Heart left ventricle (tissue), 16 donors: ENCODE results near the gene C16orf89. TPM values are rescaled to one million over a fixed set of nuclear protein-coding genes. Genes with fewer than 3 reads are reported as not detected.
A peak's percentile ranks its signal among the peaks of the same experiment; 100 is the strongest.
"Not testable (repeated sequence)": the region's sequence is repeated elsewhere in the genome, so short reads cannot be mapped to it uniquely, and the experiment has no call there.

Experiments
- ATAC-seq, 4 donors: fragments of 200-7000 bp; cut with Tn5 transposase; one replicate each; pipeline ENCODE4 v1.9.1; 2020 to 2022; ENCODE audit warnings: moderate library complexity in 4 of 4, mild to moderate bottlenecking in 3 of 4, moderate number of reproducible peaks in 1 of 4
- DNase-seq, 5 donors: peaks; one replicate each; pipeline ENCODE4 v3.0.0-alpha.2; 2020
- H3K27ac ChIP-seq, 12 donors: fragments of 200-600 bp; sonication (generic) in 4 of 12; one replicate each; pipeline versions ENCODE4 v1.5.0 to v1.8.0; 2016 to 2022; ENCODE audit warnings: mild to moderate bottlenecking in 2 of 12
- H3K27me3 ChIP-seq, 9 donors: fragments of 200-600 bp; sonication (generic) in 2 of 9; one replicate each; pipeline versions ENCODE4 v1.5.1 to v1.8.0; 2016 to 2022; ENCODE audit warnings: mild to moderate bottlenecking in 3 of 9
- H3K36me3 ChIP-seq, 9 donors: fragments of 200-600 bp; sonication (generic) in 2 of 9; one replicate each; pipeline versions ENCODE4 v1.5.0 to v1.8.0; 2018 to 2022; ENCODE audit warnings: mild to moderate bottlenecking in 2 of 9
- H3K4me1 ChIP-seq, 12 donors: fragments of 200-600 bp; sonication (generic) in 4 of 12; one replicate each; pipeline versions ENCODE4 v1.5.0 to v1.8.0; 2016 to 2022; ENCODE audit warnings: mild to moderate bottlenecking in 3 of 12
- H3K4me3 ChIP-seq, 12 donors: fragments of 200-600 bp; sonication (generic) in 4 of 12; one replicate each; pipeline versions ENCODE4 v1.5.0 to v1.8.0; 2017 to 2022; ENCODE audit warnings: mild to moderate bottlenecking in 9 of 12, moderate library complexity in 4 of 12
- H3K9me3 ChIP-seq, 12 donors: fragments of 200-600 bp; sonication (generic) in 4 of 12; one replicate each; pipeline versions ENCODE4 v1.5.0 to v1.8.0; 2016 to 2022; ENCODE audit warnings: mild to moderate bottlenecking in 1 of 12
- POLR2A ChIP-seq, 2 donors: fragments of 450-650 bp; IDR thresholded peaks; one replicate each; pipeline ENCODE4 v1.6.1; 2017; ENCODE audit warnings: antibody characterized with exemption in 2 of 2, mild to moderate bottlenecking in 2 of 2, moderate library complexity in 2 of 2
- WGBS, 4 donors: extraction: QIAGEN DNeasy Blood & Tissue Kit in 2 of 4; methylation state at CpG; one replicate each; pipeline versions ENCODE4 v1.1.5 to v1.1.7; 2013 to 2018; 5-methylcytosine and 5-hydroxymethylcytosine counted together
- intact Hi-C, 10 donors: fragments of 100-400 bp; cut with DNase I; formaldehyde crosslinking; loops; one replicate each; pipeline versions ENCODE4 v1.11.1 to v1.14.2; 2022
- polyA plus RNA-seq, 2 donors: library from polyadenylated mRNA; stranded (reverse); fragments of 200-250 nt; gene quantifications; one replicate each; pipeline ENCODE4 v1.2.3, GENCODE V29; 2013
- total RNA-seq, 9 donors: library from RNA; depleted of rRNA in 2 of 9; stranded (reverse); fragments of >200 nt in 2 of 9; fragmentation: NEBNext Ultra II Directional in 3 of 9; extraction: Animal tissue kit (Norgen Biotek cat#: 25700) in 3 of 9; gene quantifications; one replicate each; pipeline versions ENCODE4 v1.1.0 to v1.2.4, GENCODE V29; 2016 to 2023
- TF ChIP-seq, protein P1 (sequence below), 12 donors: fragments of 200-600 bp; sonication (generic) in 4 of 12; IDR thresholded peaks; one replicate each; pipeline versions ENCODE4 v1.5.0 to v1.8.0; 2018 to 2022; ENCODE audit warnings: antibody characterized with exemption in 12 of 12, mild to moderate bottlenecking in 5 of 12
- donor health status: ischemic (EF 13 %, LVEDD 7.1; RV severe dilation, severe dysfunction).
- donor health status: healthy with polysubstance abuse.
- donor health status: DM: no; HTN: yes; CAD: no.
- donor health status: DM: no; HTN: no; CAD: no.
- donor health status: ischemic (EF 25% LVEDD 6.9; RV normal size, moderate dysfunction).
- donor health status: ischemic (EF 25% LVEDD 5.7; RV mildly dilated, moderate dysfunction).
- donor health status: healthy.
- donor health status: DM: yes; HTN: yes; CAD: no.
- donor health status: ischemic (EF 35%, LVEDD 5.7; RV mildly dilated, moderate dysfunction).
- donor health status: nonischemic (EF 11% LVEDD 7.7; RV severe dilation, severe dysfunction).
- donor health status: DM: yes; HTN: yes; CAD: no.
- donor health status: PGD.
- donor health status: ischemic (EF 29% LVEDD 5.4; RV normal size, mild dysfunction).
- donor health status: nonischemic (EF 23%, LVEDD 6.1; RV moderate dilation, normal function).

The C16orf89 gene
- total and polyA plus RNA-seq, 11 donors = 0.26 to 38.4 (median 6.3) TPM

- peaks cover 0 to 9% (median 0%) of the 10 kb centered on the region in 12 donors for H3K4me1 ChIP-seq
- H3K36me3 ChIP-seq = no peaks in the 10 kb centered on the region
- peaks cover 0 to 9% (median 0%) of the 10 kb centered on the region in 12 donors for H3K9me3 ChIP-seq
- no peak overlapping the region for H3K27ac ChIP-seq
- WGBS, 4 donors = 89 to 92% (median 92%) methylated on average over 14 to 16 of the region's 16 CpGs
- DNase-seq = peak in 1 of 5 donors; percentile 1
- no peak overlapping the region for H3K4me3 ChIP-seq
- no peaks in the 10 kb centered on the region for H3K27me3 ChIP-seq
- ATAC-seq = no peak
- TF ChIP-seq POLR2A (IDR thresholded peaks at IDR 0.05) = no peak
- TF ChIP-seq, protein P1, sequence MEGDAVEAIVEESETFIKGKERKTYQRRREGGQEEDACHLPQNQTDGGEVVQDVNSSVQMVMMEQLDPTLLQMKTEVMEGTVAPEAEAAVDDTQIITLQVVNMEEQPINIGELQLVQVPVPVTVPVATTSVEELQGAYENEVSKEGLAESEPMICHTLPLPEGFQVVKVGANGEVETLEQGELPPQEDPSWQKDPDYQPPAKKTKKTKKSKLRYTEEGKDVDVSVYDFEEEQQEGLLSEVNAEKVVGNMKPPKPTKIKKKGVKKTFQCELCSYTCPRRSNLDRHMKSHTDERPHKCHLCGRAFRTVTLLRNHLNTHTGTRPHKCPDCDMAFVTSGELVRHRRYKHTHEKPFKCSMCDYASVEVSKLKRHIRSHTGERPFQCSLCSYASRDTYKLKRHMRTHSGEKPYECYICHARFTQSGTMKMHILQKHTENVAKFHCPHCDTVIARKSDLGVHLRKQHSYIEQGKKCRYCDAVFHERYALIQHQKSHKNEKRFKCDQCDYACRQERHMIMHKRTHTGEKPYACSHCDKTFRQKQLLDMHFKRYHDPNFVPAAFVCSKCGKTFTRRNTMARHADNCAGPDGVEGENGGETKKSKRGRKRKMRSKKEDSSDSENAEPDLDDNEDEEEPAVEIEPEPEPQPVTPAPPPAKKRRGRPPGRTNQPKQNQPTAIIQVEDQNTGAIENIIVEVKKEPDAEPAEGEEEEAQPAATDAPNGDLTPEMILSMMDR (IDR thresholded peaks at IDR 0.05) = no peak
- intact Hi-C loops = no loop called here
Observed at GRCh38 chr16:5054876-5055865, 10.6 kb downstream of the C16orf89 start.

- TF ChIP-seq, protein P1 (IDR thresholded peaks at IDR 0.05) = no peak
- no peak for ATAC-seq
- WGBS, 4 donors = 72 to 85% (median 80%) methylated on average over 2 of the region's 2 CpGs
Observed at GRCh38 chr16:5046914-5047313, 18.8 kb downstream of the C16orf89 start.

GRCh38 chr16:5045499-5046115, 20.1 kb downstream of the C16orf89 start:
- no peak for ATAC-seq
- WGBS, 4 donors = 89 to 100% (median 91%) methylated on average over 7 to 10 of the region's 10 CpGs
- intact Hi-C loops = no loop called here
- Histone ChIP-seq H3K27ac (no peak overlapping the region), H3K9me3 (peaks cover 0 to 4% (median 0%) of the 10 kb centered on the region in 12 donors), H3K4me1 (no peaks in the 10 kb centered on the region), H3K4me3 (no peak overlapping the region), H3K27me3 (no peaks in the 10 kb centered on the region), H3K36me3 (peaks cover 0 to 4% (median 0%) of the 10 kb centered on the region in 9 donors)
- TF ChIP-seq POLR2A (IDR thresholded peaks at IDR 0.05) = no peak
- TF ChIP-seq, protein P1 (IDR thresholded peaks at IDR 0.05) = no peak
- DNase-seq = peak in 1 of 5 donors; percentile 21

More at GRCh38 chr16:5046914-5047313, 18.8 kb downstream of the C16orf89 start:
- intact Hi-C loops = no loop called here
- no peak overlapping the region for H3K27ac ChIP-seq
- no peak overlapping the region for H3K4me3 ChIP-seq
- no peaks in the 10 kb centered on the region for H3K27me3 ChIP-seq
- peaks cover 0 to 4% (median 0%) of the 10 kb centered on the region in 9 donors for H3K36me3 ChIP-seq
- no peak for DNase-seq
- H3K4me1 ChIP-seq = no peaks in the 10 kb centered on the region
- peaks cover 0 to 9% (median 0%) of the 10 kb centered on the region in 12 donors for H3K9me3 ChIP-seq

DNA sequence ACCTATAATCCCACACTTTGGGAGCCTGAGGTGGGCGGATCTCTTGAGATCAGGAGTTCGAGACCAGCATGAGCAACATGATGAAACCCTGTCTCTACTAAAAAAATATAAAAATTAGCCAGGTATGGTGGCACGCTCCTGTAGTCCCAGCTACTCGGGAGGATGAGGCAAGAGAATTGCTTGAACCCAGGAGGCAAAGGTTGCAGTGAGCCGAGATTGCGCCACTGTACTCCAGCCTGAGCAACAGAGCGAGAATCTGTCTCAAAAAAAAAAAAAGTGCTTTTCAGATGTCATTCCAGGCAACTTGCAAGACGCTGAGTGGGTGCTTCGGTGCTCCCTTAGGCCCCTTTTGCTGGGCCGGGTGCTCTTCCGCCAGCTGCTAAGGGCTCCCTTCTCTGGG, 21.2 kb downstream of the C16orf89 start:
- H3K27me3 ChIP-seq, intact Hi-C loops, ATAC-seq, H3K9me3 ChIP-seq, H3K27ac ChIP-seq, DNase-seq, H3K4me3 ChIP-seq, H3K36me3 ChIP-seq, H3K4me1 ChIP-seq: not testable (repeated sequence)
- WGBS, 4 donors = 90 to 97% (median 97%) methylated on average over 11 of the region's 11 CpGs
